GM18520 (cell line): ENCODE data around the gene SERPINB7.

Experiments used
- ATAC-seq: cut with Tn5 transposase; IDR thresholded peaks from one replicate; pipeline ENCODE4 v1.9.1; 2021; ENCODE audit not compliant: unreplicated experiment

SERPINB7 gene

DNA sequence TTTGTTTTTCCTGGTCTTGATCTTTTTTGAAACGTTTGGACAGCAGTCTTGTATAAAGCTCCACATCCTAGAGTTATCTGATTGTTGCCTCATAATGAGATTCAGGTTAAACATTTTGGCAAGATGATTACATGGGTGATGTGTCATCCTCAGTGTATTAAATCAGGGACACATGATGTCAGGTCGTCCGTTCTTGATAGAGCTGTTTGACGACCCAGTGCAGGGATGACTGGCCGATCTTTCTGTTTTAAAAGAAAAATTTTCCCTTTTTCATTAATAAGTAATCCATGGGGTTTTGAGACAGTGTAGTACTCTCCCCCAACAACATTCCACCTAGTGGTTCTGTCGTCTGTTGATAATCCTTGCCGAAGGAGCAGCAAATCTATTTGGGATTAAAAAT, 67.8 kb downstream of the SERPINB7 start:
- peak; percentile 48 for ATAC-seq

DNA sequence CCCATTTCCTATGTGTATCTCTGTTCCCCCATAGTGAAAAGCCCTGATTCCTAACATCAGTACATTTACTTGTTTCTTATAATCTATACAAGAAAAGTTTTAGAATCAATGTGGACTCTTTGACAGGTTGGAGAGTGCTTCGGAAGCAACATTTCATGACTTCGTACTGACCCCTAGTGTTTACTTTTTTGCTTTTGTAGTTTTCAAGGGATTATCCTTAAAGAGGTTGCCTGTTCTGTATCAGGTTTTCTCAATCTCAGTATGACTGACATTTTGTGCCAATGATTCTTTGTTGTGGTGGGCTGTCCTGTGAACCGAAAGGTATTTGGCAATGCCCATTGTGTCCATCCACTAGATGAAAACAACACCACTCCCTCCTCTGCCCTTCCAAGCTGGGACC, 69.0 kb downstream of the SERPINB7 start:
- ATAC-seq: no peak

DNA sequence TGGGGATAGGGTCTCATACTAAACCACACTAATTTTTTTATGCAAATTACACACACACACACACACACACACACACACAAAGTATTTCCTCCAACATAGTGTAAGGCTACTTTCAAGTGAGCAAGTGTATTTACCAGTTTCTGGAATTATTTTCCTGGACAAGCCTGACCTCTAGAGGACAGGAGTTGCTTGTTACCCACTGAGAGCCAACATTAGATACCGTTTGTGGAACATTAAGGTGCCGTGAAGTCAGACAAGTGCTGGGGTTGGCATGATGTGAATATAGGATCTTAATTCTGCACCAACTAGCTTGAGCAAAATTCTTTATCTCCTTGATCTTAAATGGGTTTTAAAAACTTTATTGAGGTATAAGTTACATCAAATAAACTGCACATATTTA, 72.9 kb downstream of the SERPINB7 start:
- no peak for ATAC-seq

DNA sequence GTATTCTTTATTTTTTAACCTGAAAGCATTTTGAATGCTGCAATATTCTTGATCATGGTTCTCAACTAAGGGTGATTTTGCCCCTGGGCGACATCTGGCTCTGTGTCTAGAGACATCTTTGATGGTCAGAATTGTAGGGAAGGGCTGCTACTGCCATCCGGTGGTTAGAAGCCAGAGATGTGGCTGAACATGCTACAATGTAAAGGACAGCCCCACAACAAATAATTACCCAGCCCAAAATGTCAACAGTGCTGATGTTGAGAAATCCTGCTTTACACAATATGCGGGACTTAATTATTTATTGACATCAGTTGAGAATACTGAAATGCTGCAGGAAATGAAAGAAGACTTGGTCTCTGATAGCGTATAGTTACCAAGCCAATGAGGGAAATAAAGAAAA, 74.8 kb downstream of the SERPINB7 start:
- no peak for ATAC-seq

DNA sequence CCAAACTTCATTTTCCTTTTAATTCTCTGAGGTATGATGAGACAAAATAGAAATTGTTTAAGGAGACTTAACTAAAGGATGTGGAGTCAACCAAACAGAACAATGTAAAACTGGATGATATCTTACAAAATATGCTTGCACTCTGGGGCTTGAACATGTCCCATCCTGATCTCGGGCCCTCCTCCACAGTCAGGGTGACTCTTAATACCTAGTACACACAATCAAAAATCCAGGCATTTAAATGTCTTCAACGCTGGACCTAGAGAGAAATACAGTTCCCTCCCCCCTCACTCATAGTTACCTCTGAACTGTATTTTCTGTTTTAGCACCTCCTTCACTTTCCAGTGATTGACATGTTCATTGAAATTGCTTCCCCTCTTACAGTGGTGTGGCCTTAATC, 75.4 kb downstream of the SERPINB7 start:
- ATAC-seq: no peak
